RWPE2 (cell line): ENCODE results near the gene CIB4.
"Not testable (repeated sequence)": the region's sequence is repeated elsewhere in the genome, so short reads cannot be mapped to it uniquely, and the experiment has no call there.

Experiments used
- ATAC-seq: fragments of 200-7000 bp; cut with Tn5 transposase; 3 replicates; pipeline ENCODE4 v1.9.1; 2021; ENCODE audit warnings: low read depth
- DNase-seq: peaks from one replicate; pipeline ENCODE4 v3.0.0-alpha.2; 2020; ENCODE audit warnings: low spot score
- H3K27ac ChIP-seq: fragments of 450-650 bp; 2 replicates; pipeline ENCODE4 v1.5.1; 2017; ENCODE audit warnings: mild to moderate bottlenecking; ENCODE audit not compliant: poor library complexity, severe bottlenecking
- H3K27me3 ChIP-seq: fragments of 250-450 bp; sonication (Bioruptor Pico); 2 replicates; pipeline ENCODE4 v1.5.1; 2021; ENCODE audit warnings: mild to moderate bottlenecking, moderate library complexity; ENCODE audit not compliant: insufficient read depth, poor library complexity, severe bottlenecking
- H3K36me3 ChIP-seq: fragments of 250-450 bp; sonication (Bioruptor Pico); 2 replicates; pipeline ENCODE4 v1.5.1; 2020; ENCODE audit warnings: low read depth, mild to moderate bottlenecking, moderate library complexity
- H3K4me1 ChIP-seq: fragments of 250-450 bp; sonication (Bioruptor Pico); 2 replicates; pipeline ENCODE4 v1.5.1; 2021; ENCODE audit warnings: mild to moderate bottlenecking, moderate library complexity; ENCODE audit not compliant: insufficient read depth, poor library complexity, severe bottlenecking
- H3K4me3 ChIP-seq: fragments of 250-450 bp; sonication (Bioruptor Pico); 2 replicates; pipeline ENCODE4 v1.5.1; 2021; ENCODE audit warnings: mild to moderate bottlenecking, moderate library complexity; ENCODE audit not compliant: severe bottlenecking
- H3K9me3 ChIP-seq: fragments of 250-450 bp; sonication (Bioruptor Pico); 2 replicates; pipeline ENCODE4 v1.5.1; 2021; ENCODE audit warnings: mild to moderate bottlenecking, moderate library complexity; ENCODE audit not compliant: severe bottlenecking
- CTCF ChIP-seq: fragments of 450-650 bp; IDR thresholded peaks from one replicate; pipeline ENCODE4 v1.5.1; 2017; ENCODE audit warnings: mild to moderate bottlenecking, moderate library complexity; ENCODE audit not compliant: poor library complexity, severe bottlenecking

The CIB4 gene

GRCh38 chr2:26658691-26659346 is 17.7 kb upstream of the CIB4 start:
- Histone ChIP-seq H3K27ac (no peak overlapping the region), H3K4me3 (no peak overlapping the region), H3K36me3 (no peaks in the 10 kb centered on the region), H3K27me3 (peaks cover 4% of the 10 kb centered on the region), H3K9me3 (peaks cover 8% of the 10 kb centered on the region), H3K4me1 (no peaks in the 10 kb centered on the region)
- DNase-seq, result no peak
- TF ChIP-seq CTCF, result no peak
- no peak for ATAC-seq

- Histone ChIP-seq H3K27ac (no peak overlapping the region), H3K27me3 (peaks cover 4% of the 10 kb centered on the region), H3K4me1 (no peaks in the 10 kb centered on the region), H3K36me3 (no peaks in the 10 kb centered on the region), H3K4me3 (no peak overlapping the region), H3K9me3 (peaks cover 8% of the 10 kb centered on the region)
- DNase-seq, result no peak
- no peak for TF ChIP-seq CTCF
- ATAC-seq, result no peak
Observed at GRCh38 chr2:26657265-26657664, 16.1 kb upstream of the CIB4 start.

- Histone ChIP-seq H3K27ac (no peak overlapping the region), H3K4me1 (no peaks in the 10 kb centered on the region), H3K4me3 (no peak overlapping the region), H3K36me3 (no peaks in the 10 kb centered on the region), H3K9me3 (peaks cover 6% of the 10 kb centered on the region), H3K27me3 (peaks cover 4% of the 10 kb centered on the region)
- ATAC-seq (no peak), DNase-seq (no peak)
- TF ChIP-seq CTCF, result no peak
Observed at GRCh38 chr2:26655611-26656195, 14.5 kb upstream of the CIB4 start.

GRCh38 chr2:26655120-26655519 is 14.0 kb upstream of the CIB4 start:
- ATAC-seq, H3K27ac ChIP-seq, H3K4me1 ChIP-seq, H3K27me3 ChIP-seq, DNase-seq, H3K9me3 ChIP-seq, H3K4me3 ChIP-seq, H3K36me3 ChIP-seq: not testable (repeated sequence)

- no peaks in the 10 kb centered on the region for H3K36me3 ChIP-seq
- no peak overlapping the region for H3K27ac ChIP-seq
- TF ChIP-seq CTCF, result no peak
- H3K4me1 ChIP-seq, result no peaks in the 10 kb centered on the region
- no peaks in the 10 kb centered on the region for H3K9me3 ChIP-seq
- no peaks in the 10 kb centered on the region for H3K27me3 ChIP-seq
- ATAC-seq (no peak), DNase-seq (no peak)
- H3K4me3 ChIP-seq, result no peak overlapping the region
Observed at GRCh38 chr2:26654061-26654340, 12.8 kb upstream of the CIB4 start.
